ENCODE results near the gene VSX1.

GRCh38 chr20:25048519-25048952 is 33.4 kb downstream of the VSX1 start:
- no peak for TF ChIP-seq CTCF (conservative IDR thresholded peaks at IDR 0.05; ENCODE audit: low read depth, low read length)
- TF ChIP-seq EZH2 (IDR thresholded peaks at IDR 0.05; ENCODE audit: borderline replicate concordance, low read depth, low read length, poor library complexity, severe bottlenecking) = no peak

All from A673 (cell line).